ENCODE measurements around the gene NPTN. TPM values are rescaled to one million over a fixed set of nuclear protein-coding genes. Genes with fewer than 3 reads are reported as not detected.
A peak's percentile ranks its signal among the peaks of the same experiment; 100 is the strongest.

The NPTN gene
- polyA plus RNA-seq, 2 of the 4 experiments (the other 2 are of a cell fraction) = 150 to 201 TPM

DNA sequence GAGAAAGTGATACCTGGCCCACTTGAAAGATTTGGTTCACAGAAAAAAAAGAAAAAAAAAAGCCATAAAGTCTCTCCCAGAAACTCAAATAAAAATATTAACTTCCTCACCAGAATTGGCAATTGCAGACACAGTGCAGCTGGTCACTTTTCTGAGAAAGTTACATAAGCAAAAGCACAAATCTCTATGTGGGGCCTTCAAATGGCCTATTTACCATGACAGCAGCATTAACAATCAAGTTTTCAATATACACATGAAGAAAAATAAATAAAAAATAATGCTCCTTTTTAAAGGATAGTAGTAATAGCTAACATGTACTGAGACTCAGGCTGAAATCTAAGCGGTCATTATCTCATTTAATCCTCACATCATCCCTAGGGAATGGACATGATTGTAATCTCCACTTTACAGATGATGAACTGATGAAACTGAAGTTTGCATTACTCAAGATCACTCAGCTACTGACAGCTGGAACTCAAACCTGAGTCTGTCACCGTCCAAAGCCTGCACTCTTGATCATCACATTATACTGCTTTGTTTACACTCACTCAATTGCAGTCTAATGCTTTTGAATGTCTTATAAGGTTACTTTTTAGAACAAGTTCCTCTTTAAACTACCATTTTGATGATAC, 3.3 kb downstream of the NPTN start:
- TF ChIP-seq CBX2 (IDR thresholded peaks at IDR 0.05; ENCODE audit: borderline replicate concordance, low read depth) (no peak), HDAC2 (IDR thresholded peaks at IDR 0.05) (no peak), GATA3 (IDR thresholded peaks at IDR 0.05; ENCODE audit: borderline replicate concordance) (no peak)
- TF ChIP-seq, protein P1, sequence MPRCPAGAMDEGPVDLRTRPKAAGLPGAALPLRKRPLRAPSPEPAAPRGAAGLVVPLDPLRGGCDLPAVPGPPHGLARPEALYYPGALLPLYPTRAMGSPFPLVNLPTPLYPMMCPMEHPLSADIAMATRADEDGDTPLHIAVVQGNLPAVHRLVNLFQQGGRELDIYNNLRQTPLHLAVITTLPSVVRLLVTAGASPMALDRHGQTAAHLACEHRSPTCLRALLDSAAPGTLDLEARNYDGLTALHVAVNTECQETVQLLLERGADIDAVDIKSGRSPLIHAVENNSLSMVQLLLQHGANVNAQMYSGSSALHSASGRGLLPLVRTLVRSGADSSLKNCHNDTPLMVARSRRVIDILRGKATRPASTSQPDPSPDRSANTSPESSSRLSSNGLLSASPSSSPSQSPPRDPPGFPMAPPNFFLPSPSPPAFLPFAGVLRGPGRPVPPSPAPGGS (IDR thresholded peaks at IDR 0.05) = no peak
- H3K4me1 ChIP-seq = peaks cover 76% of the 10 kb centered on the region
- no peaks in the 10 kb centered on the region for H3K9me3 ChIP-seq
- ChIA-PET CTCF (interaction anchor here (0.7 to 17.2 kb wide), 10 partner anchors 11 to 324 kb away, joined by 3 to 214 read pairs (median 4); no protein-coding TSS in a partner anchor), POLR2A (no interaction called here)
- FAIRE-seq (no peak), DNase-seq (ENCODE audit: low read depth in 1 of 2, low spot score in 1 of 2) (no peak), ATAC-seq (no peak)
- H3K4me2 ChIP-seq = peak overlapping the region; percentile 93
- no peak overlapping the region for H3K4me3 ChIP-seq
- no peak overlapping the region for H3K27ac ChIP-seq
- WGBS (ENCODE audit: missing lambda C conversion rate) = 45% methylated on average over 2 of the region's 2 CpGs

DNA sequence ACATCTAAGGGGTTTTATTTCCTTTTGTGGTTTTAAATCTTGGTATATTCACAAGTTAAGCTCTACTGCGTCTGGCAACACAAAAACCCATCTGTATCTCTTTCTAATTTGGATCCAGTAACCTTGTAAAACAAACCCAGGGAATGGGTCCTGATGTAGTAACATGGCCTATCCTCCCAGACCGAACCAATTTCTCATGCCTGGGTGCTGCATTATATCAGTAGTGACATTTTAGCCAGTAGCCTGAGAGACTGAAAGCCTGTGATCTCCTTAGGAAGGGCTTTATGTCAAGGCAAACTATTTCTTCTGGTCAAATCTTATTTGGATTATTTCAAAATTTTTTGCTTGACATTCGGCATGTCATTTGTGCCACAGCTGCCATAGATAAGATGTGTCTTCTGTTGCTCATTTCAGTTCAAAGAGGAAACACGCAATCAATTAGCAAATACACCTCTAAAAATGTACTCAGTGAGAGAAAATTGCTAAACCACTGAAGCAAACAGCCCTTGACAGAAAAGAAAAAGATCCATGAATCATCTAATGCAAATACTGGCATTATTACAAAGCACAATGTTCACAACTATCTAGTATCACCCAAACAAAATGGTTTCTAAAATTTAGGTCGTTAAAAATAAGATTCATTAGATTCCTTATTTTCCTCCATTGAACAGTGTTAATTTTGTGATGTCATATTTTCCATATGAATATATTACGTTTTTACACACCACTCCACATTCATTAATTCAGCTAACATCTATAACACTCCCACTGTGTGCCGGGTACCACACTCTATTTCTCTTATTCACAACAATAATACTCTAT, 4.0 kb downstream of the NPTN start:
- POLR2A ChIA-PET = no interaction called here
- no peak for FAIRE-seq
- WGBS (ENCODE audit: missing lambda C conversion rate) = 45% methylated on average over 7 of the region's 7 CpGs

DNA sequence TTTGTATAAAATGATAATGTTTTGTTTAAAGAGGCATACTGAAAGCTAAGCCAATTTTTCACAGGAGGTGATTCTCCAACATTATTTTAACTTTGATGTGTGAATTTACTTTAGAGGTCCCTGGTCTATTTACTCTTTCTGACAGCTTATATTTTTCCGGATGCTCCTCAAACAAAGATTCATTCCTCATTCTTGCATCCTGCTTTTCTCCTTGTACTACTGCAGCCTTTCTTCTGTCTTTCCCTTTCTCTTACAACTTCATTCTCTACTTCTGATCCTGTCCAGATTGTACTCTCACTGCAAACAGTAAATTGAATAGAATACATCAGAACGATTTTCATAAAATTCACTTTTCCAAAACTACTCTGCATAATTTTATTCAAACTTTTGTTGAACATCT, 5.1 kb downstream of the NPTN start:
- CTCF ChIA-PET = interaction anchor here (0.8 to 17.2 kb wide), 3 partner anchors 10 to 71 kb away, joined by 3 to 214 read pairs (median 4); no protein-coding TSS in a partner anchor
- DNase-seq (ENCODE audit: low read depth in 1 of 2, low spot score in 1 of 2) (no peak), ATAC-seq (no peak), FAIRE-seq (no peak)
- TF ChIP-seq HOXB13 (CRISPR knock-in tag; IDR thresholded peaks at IDR 0.05; ENCODE audit: low read depth) = no peak
- no peak for TF ChIP-seq SREBF2 (IDR thresholded peaks at IDR 0.05)
- TF ChIP-seq CHD4 (IDR thresholded peaks at IDR 0.05; ENCODE audit: borderline replicate concordance) = no peak
- TF ChIP-seq HEYL (CRISPR knock-in tag; IDR thresholded peaks at IDR 0.05) = no peak
- TF ChIP-seq MAZ (IDR thresholded peaks at IDR 0.05; ENCODE audit: borderline replicate concordance, low read depth, low read length) = no peak
- TF ChIP-seq, protein P2, sequence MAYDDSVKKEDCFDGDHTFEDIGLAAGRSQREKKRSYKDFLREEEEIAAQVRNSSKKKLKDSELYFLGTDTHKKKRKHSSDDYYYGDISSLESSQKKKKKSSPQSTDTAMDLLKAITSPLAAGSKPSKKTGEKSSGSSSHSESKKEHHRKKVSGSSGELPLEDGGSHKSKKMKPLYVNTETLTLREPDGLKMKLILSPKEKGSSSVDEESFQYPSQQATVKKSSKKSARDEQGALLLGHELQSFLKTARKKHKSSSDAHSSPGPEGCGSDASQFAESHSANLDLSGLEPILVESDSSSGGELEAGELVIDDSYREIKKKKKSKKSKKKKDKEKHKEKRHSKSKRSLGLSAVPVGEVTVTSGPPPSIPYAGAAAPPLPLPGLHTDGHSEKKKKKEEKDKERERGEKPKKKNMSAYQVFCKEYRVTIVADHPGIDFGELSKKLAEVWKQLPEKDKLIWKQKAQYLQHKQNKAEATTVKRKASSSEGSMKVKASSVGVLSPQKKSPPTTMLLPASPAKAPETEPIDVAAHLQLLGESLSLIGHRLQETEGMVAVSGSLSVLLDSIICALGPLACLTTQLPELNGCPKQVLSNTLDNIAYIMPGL (CRISPR knock-in tag; IDR thresholded peaks at IDR 0.05; ENCODE audit: borderline replicate concordance) = no peak
- TF ChIP-seq MAFK (IDR thresholded peaks at IDR 0.05; ENCODE audit: partially characterized antibody) = no peak
- TF ChIP-seq NPAS2 (CRISPR knock-in tag; IDR thresholded peaks at IDR 0.05; ENCODE audit: borderline replicate concordance) = no peak
- TF ChIP-seq ZC3H11A (IDR thresholded peaks at IDR 0.05) = no peak
- TF ChIP-seq, protein P3, sequence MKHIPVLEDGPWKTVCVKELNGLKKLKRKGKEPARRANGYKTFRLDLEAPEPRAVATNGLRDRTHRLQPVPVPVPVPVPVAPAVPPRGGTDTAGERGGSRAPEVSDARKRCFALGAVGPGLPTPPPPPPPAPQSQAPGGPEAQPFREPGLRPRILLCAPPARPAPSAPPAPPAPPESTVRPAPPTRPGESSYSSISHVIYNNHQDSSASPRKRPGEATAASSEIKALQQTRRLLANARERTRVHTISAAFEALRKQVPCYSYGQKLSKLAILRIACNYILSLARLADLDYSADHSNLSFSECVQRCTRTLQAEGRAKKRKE (CRISPR knock-in tag; IDR thresholded peaks at IDR 0.05; ENCODE audit: low read depth) = no peak
- TF ChIP-seq, protein P4, sequence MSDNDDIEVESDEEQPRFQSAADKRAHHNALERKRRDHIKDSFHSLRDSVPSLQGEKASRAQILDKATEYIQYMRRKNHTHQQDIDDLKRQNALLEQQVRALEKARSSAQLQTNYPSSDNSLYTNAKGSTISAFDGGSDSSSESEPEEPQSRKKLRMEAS (IDR thresholded peaks at IDR 0.05) = no peak
- no peak for TF ChIP-seq KDM1A (IDR thresholded peaks at IDR 0.05; ENCODE audit: low read depth)
- TF ChIP-seq, protein P5, sequence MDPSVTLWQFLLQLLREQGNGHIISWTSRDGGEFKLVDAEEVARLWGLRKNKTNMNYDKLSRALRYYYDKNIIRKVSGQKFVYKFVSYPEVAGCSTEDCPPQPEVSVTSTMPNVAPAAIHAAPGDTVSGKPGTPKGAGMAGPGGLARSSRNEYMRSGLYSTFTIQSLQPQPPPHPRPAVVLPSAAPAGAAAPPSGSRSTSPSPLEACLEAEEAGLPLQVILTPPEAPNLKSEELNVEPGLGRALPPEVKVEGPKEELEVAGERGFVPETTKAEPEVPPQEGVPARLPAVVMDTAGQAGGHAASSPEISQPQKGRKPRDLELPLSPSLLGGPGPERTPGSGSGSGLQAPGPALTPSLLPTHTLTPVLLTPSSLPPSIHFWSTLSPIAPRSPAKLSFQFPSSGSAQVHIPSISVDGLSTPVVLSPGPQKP (IDR thresholded peaks at IDR 0.05; ENCODE audit: low read depth, low read length) = no peak
- no peak for TF ChIP-seq GATA3 (IDR thresholded peaks at IDR 0.05; ENCODE audit: borderline replicate concordance)
- no peak for TF ChIP-seq ZSCAN20 (CRISPR knock-in tag; IDR thresholded peaks at IDR 0.05)
- no peak for TF ChIP-seq ESRRA (IDR thresholded peaks at IDR 0.05; ENCODE audit: borderline replicate concordance, low read length)
- no peak for TF ChIP-seq FOSB (CRISPR knock-in tag; IDR thresholded peaks at IDR 0.05)
- Histone ChIP-seq H3K4me2 (peak overlapping the region; percentile 93), H3K9me3 (no peaks in the 10 kb centered on the region), H3K4me1 (peaks cover 67% of the 10 kb centered on the region), H3K4me3 (no peak overlapping the region), H3K27ac (no peak overlapping the region)
- WGBS (ENCODE audit: missing lambda C conversion rate) = 14% methylated on average over 2 of the region's 2 CpGs
- POLR2A ChIA-PET = no interaction called here

More for the DNA sequence above, 4.0 kb downstream of the NPTN start:
- H3K4me1 ChIP-seq = peaks cover 73% of the 10 kb centered on the region
- ATAC-seq (no peak), DNase-seq (ENCODE audit: low read depth in 1 of 2, low spot score in 1 of 2) (no peak)
- H3K4me3 ChIP-seq = no peak overlapping the region
- peak overlapping the region; percentile 11 to 28; a peak in 3 of 6 replicates for H3K27ac ChIP-seq
- TF ChIP-seq JUNB (IDR thresholded peaks at IDR 0.05) (0 out of 2 replicates have a peak, but pooled peaks have one; percentile 26), FOSL2 (IDR thresholded peaks at IDR 0.05) (peak; percentile 37; the same call in 1 of the 2 replicates), FOSL2 (CRISPR knock-in tag; IDR thresholded peaks at IDR 0.05) (peak; percentile 47), SREBF2 (IDR thresholded peaks at IDR 0.05) (no peak), HOXB13 (CRISPR knock-in tag; IDR thresholded peaks at IDR 0.05; ENCODE audit: low read depth) (no peak), CEBPB (IDR thresholded peaks at IDR 0.05) (peak; percentile 38 to 47; a peak in 2 of 4 replicates)
- CTCF ChIA-PET = interaction anchor here (0.7 to 17.2 kb wide), 10 partner anchors 12 to 323 kb away, joined by 3 to 214 read pairs (median 4); no protein-coding TSS in a partner anchor
- peak overlapping the region; percentile 93 for H3K4me2 ChIP-seq
- no peaks in the 10 kb centered on the region for H3K9me3 ChIP-seq

Measured in A549 (cell line).